Astrocyte (in vitro differentiated cells and primary cell): ENCODE results near the gene HMMR. TPM values are rescaled to one million over a fixed set of nuclear protein-coding genes. Genes with fewer than 3 reads are reported as not detected.

ENCODE experiments used
- DNase-seq: peaks from one replicate; pipeline ENCODE4 v3.0.0-alpha.2; 2010; ENCODE audit warnings: low read depth
- FAIRE-seq: peaks from 2 replicates; lab custom pipeline; 2011; peaks lifted over from hg19 to GRCh38; lab: Jason Lieb, UNC
- H2AFZ ChIP-seq: 2 replicates; pipeline ENCODE4 v1.6.0; 2012; ENCODE audit warnings: low read depth, low read length, inconsistent platforms
- H3K27ac ChIP-seq: 2 replicates; pipeline ENCODE4 v1.5.1; 2011; ENCODE audit warnings: low read depth, low read length, inconsistent platforms
- H3K27me3 ChIP-seq: 2 replicates; pipeline ENCODE4 v1.6.0; 2011; ENCODE audit warnings: low read length, inconsistent platforms; ENCODE audit not compliant: insufficient read depth
- H3K36me3 ChIP-seq: 2 replicates; pipeline ENCODE4 v1.5.1; 2011; ENCODE audit warnings: low read length, inconsistent platforms; ENCODE audit not compliant: insufficient read depth
- H3K4me1 ChIP-seq: 2 replicates; pipeline ENCODE4 v1.5.1; 2011; ENCODE audit warnings: low read length, inconsistent platforms; ENCODE audit not compliant: insufficient read depth
- H3K4me2 ChIP-seq: 2 replicates; pipeline ENCODE4 v1.6.0; 2012; ENCODE audit warnings: low read length, inconsistent platforms
- H3K4me3 ChIP-seq: 2 replicates; pipeline ENCODE4 v1.5.1; 2011; ENCODE audit warnings: low read depth, mild to moderate bottlenecking, low read length, inconsistent platforms; ENCODE audit not compliant: insufficient read depth
- H3K79me2 ChIP-seq: 2 replicates; pipeline ENCODE4 v1.6.0; 2012; ENCODE audit warnings: mild to moderate bottlenecking, low read length, inconsistent platforms; ENCODE audit not compliant: insufficient read depth
- H3K9ac ChIP-seq: 2 replicates; pipeline ENCODE4 v1.6.0; 2012; ENCODE audit warnings: mild to moderate bottlenecking, low read length, inconsistent platforms
- H3K9me3 ChIP-seq: 2 replicates; pipeline ENCODE4 v1.5.1; 2012; ENCODE audit warnings: low read depth, mild to moderate bottlenecking, low read length, inconsistent platforms; ENCODE audit not compliant: insufficient read depth
- H4K20me1 ChIP-seq: 2 replicates; pipeline ENCODE4 v1.6.0; 2012; ENCODE audit warnings: low read length, inconsistent platforms; ENCODE audit not compliant: insufficient read depth
- H3K27ac Mint-ChIP-seq: one replicate; pipeline ENCODE4 v1.8.0; 2021; ENCODE audit warnings: mild to moderate bottlenecking, mixed read lengths; ENCODE audit not compliant: unreplicated experiment
- H3K27me3 Mint-ChIP-seq: one replicate; pipeline ENCODE4 v1.8.0; 2021; ENCODE audit warnings: low read depth, mixed read lengths; ENCODE audit not compliant: unreplicated experiment
- H3K36me3 Mint-ChIP-seq: one replicate; pipeline ENCODE4 v1.8.0; 2021; ENCODE audit warnings: low read depth, mixed read lengths; ENCODE audit not compliant: unreplicated experiment
- H3K4me1 Mint-ChIP-seq: one replicate; pipeline ENCODE4 v1.8.0; 2021; ENCODE audit warnings: low read depth, mixed read lengths; ENCODE audit not compliant: unreplicated experiment
- H3K4me3 Mint-ChIP-seq: one replicate; pipeline ENCODE4 v1.8.0; 2021; ENCODE audit warnings: mild to moderate bottlenecking, moderate library complexity, mixed read lengths; ENCODE audit not compliant: unreplicated experiment
- H3K9me3 Mint-ChIP-seq: one replicate; pipeline ENCODE4 v1.8.0; 2021; ENCODE audit warnings: mild to moderate bottlenecking, mixed read lengths; ENCODE audit not compliant: unreplicated experiment
- EZH2 ChIP-seq: IDR thresholded peaks from 2 replicates; pipeline ENCODE4 v1.6.1; 2012; ENCODE audit warnings: mild to moderate bottlenecking, low read length, inconsistent platforms; ENCODE audit not compliant: insufficient read depth
- total RNA-seq: library from RNA; stranded (reverse); gene quantifications from 2 replicates; pipeline ENCODE4 v1.2.1, GENCODE V29; 2021
- TF ChIP-seq, protein P1 (sequence below): IDR thresholded peaks from 2 replicates; pipeline ENCODE4 v1.5.1; 2011; ENCODE audit warnings: low read depth, mild to moderate bottlenecking, inconsistent platforms, low read length, moderate library complexity; ENCODE audit not compliant: insufficient read depth

HMMR gene
- total RNA-seq, 1 donor from 2014 or later = 4.0 TPM

DNA sequence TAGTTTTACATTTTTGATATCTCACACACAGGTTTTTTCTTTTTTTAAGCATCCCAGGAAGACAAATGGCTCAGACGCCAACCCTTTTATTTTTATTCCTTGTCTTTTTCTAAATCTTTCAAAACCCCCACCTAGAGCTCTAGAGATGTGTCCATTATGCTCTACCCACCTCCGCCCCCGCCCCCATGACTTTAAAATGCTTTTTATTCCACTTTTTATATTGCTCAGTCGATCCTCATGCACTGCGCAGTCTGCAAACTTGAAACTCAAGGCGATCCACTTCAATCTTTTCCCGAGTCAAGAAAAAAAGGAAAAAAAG, 44.6 kb downstream of the HMMR start:
- Mint-ChIP-seq H3K36me3 (no peaks in the 10 kb centered on the region), H3K27me3 (no peaks in the 10 kb centered on the region), H3K27ac (peak overlapping the region; percentile 94), H3K4me3 (peak overlapping the region; percentile 94), H3K9me3 (no peaks in the 10 kb centered on the region), H3K4me1 (peaks cover 16% of the 10 kb centered on the region)
- Histone ChIP-seq H3K4me2 (peak overlapping the region; percentile 97), H3K79me2 (peaks cover 43% of the 10 kb centered on the region), H3K27me3 (no peaks in the 10 kb centered on the region), H3K9ac (peak overlapping the region; percentile 96), H3K4me1 (peaks cover 35% of the 10 kb centered on the region), H3K27ac (peak overlapping the region; percentile 85), H2AFZ (peak overlapping the region; percentile 64), H3K4me3 (peak overlapping the region; percentile 97), H3K36me3 (no peaks in the 10 kb centered on the region), H3K9me3 (no peaks in the 10 kb centered on the region), H4K20me1 (peaks cover 36% of the 10 kb centered on the region)
- TF ChIP-seq, protein P1, sequence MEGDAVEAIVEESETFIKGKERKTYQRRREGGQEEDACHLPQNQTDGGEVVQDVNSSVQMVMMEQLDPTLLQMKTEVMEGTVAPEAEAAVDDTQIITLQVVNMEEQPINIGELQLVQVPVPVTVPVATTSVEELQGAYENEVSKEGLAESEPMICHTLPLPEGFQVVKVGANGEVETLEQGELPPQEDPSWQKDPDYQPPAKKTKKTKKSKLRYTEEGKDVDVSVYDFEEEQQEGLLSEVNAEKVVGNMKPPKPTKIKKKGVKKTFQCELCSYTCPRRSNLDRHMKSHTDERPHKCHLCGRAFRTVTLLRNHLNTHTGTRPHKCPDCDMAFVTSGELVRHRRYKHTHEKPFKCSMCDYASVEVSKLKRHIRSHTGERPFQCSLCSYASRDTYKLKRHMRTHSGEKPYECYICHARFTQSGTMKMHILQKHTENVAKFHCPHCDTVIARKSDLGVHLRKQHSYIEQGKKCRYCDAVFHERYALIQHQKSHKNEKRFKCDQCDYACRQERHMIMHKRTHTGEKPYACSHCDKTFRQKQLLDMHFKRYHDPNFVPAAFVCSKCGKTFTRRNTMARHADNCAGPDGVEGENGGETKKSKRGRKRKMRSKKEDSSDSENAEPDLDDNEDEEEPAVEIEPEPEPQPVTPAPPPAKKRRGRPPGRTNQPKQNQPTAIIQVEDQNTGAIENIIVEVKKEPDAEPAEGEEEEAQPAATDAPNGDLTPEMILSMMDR = no peak
- TF ChIP-seq EZH2 = no peak
- DNase-seq = no peak
- FAIRE-seq = no peak

DNA sequence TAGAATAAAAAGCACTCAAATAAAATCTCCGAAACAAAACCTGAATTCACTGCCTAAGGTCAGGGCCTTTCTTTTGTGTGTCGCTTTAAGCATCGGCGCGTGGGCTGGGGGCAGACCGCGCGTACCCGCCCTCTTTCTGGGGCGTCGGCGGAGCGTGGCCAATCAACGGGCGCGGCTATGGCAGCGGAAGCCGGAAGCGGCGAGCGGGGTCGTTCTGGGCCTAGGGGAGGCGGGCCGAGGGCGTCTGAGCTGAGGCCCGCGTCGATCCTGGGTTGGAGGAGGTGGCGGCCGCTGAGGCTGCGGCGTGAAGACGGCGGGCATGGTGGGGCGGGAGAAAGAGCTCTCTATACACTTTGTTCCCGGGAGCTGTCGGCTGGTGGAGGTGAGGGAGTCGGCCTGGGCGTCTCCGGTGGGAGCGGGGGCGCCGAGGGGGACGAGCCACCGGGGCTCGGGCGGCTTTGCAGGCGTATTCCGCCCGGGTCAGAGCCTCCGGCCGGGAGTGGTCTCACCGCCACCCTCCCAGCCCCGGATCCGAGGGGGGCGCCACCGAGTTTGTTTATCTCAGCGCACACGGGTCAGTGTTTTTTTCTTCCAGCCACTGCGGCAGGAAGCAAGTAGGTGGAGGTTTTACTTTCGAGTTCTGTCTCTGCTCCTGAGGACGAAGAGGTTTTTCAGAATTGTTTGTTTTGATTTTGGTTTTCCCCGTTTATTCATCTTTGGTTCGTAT, 45.1 kb downstream of the HMMR start, which contains the start of gene MAT2B:
TSS of gene MAT2B (plus strand) at position 252 of the 727 bp plus-strand sequence. CDS start at position 320, 68 bp downstream.
- FAIRE-seq = no peak

More for the DNA sequence above, 45.1 kb downstream of the HMMR start, which contains the start of gene MAT2B:
- H3K4me3 Mint-ChIP-seq = peak within 1 kb of the TSS; percentile 94
- H3K36me3 Mint-ChIP-seq = no peaks in the 10 kb centered on the region
- H3K9me3 Mint-ChIP-seq = no peaks in the 10 kb centered on the region
- peak within 1 kb of the TSS; percentile 79 for H2AFZ ChIP-seq
- H3K9me3 ChIP-seq = no peaks in the 10 kb centered on the region
- TF ChIP-seq, protein P1 = peak; percentile 31
- TF ChIP-seq EZH2 = no peak
- H3K27me3 ChIP-seq = no peaks in the 10 kb centered on the region
- H3K4me1 Mint-ChIP-seq = peaks cover 16% of the 10 kb centered on the region
- H3K27me3 Mint-ChIP-seq = no peaks in the 10 kb centered on the region
- peak within 1 kb of the TSS; percentile 97 for H3K4me2 ChIP-seq
- peaks cover 35% of the 10 kb centered on the region for H3K4me1 ChIP-seq
- DNase-seq = peak; percentile 84
- peaks cover 48% of the 10 kb centered on the region for H3K79me2 ChIP-seq
- peak within 1 kb of the TSS; percentile 96 for H3K9ac ChIP-seq
- peaks cover 36% of the 10 kb centered on the region for H4K20me1 ChIP-seq
- H3K27ac Mint-ChIP-seq = peak within 1 kb of the TSS; percentile 94
- peak within 1 kb of the TSS; percentile 85 for H3K27ac ChIP-seq
- H3K4me3 ChIP-seq = peak within 1 kb of the TSS; percentile 97
- no peaks in the 10 kb centered on the region for H3K36me3 ChIP-seq
